B cell (primary cell): Measurements from ENCODE around the gene SYT11. TPM values are rescaled to one million over a fixed set of nuclear protein-coding genes. Genes with fewer than 3 reads are reported as not detected.

Experiments
- ATAC-seq: fragments of 200-7000 bp; cut with Tn5 transposase; one replicate; pipeline ENCODE4 v1.10.0; 2021; ENCODE audit warnings: low read depth, mild to moderate bottlenecking, moderate number of reproducible peaks, moderate library complexity
- CTCF ChIA-PET: fragments of 350-600 bp; sonication (Branson Sonifier 250); formaldehyde crosslinking; loops from one replicate; lab custom pipeline; 2021; ENCODE audit warnings: antibody characterized with exemption, inconsistent platforms; lab: Charles Lee
- POLR2A ChIA-PET: fragments of 350-600 bp; sonication (Branson Sonifier 250); formaldehyde crosslinking; loops from one replicate; lab custom pipeline; 2021; ENCODE audit warnings: antibody characterized with exemption; lab: Charles Lee
- DNase-seq: peaks from one replicate; pipeline ENCODE4 v3.0.0; 2013
- H2AFZ ChIP-seq: 2 replicates; pipeline ENCODE4 v1.6.1; 2012; ENCODE audit warnings: mild to moderate bottlenecking, low read depth, low read length; ENCODE audit not compliant: insufficient read depth, poor library complexity, severe bottlenecking
- H3K27ac ChIP-seq, 2 donors: 1 replicate in 1 of 2; 2 replicates in 1 of 2; pipeline ENCODE4 v1.5.1; 2012 to 2013; ENCODE audit warnings: low read length in 2 of 2, mild to moderate bottlenecking in 2 of 2, moderate library complexity in 1 of 2
- H3K27me3 ChIP-seq, 4 experiments: fragments of 200-600 bp in 1 of 4; sonication (generic) in 1 of 4; replicated peaks in 1 of 4; 1 replicate in 2 of 4; 2 replicates in 2 of 4; pipeline versions ENCODE4 v1.6.1 to v1.7.0; 2013 to 2016; ENCODE audit warnings: low read length in 3 of 4, mild to moderate bottlenecking in 2 of 4, mixed read lengths in 1 of 4, moderate library complexity in 1 of 4; ENCODE audit not compliant: insufficient read depth in 4 of 4, control insufficient read depth in 3 of 4; ENCODE audit errors: control extremely low read depth in 1 of 4
- H3K36me3 ChIP-seq, 2 experiments: replicated peaks in 1 of 2; 1 replicate in 1 of 2; 2 replicates in 1 of 2; pipeline versions ENCODE4 v1.6.1 to v1.7.1; 2013; ENCODE audit warnings: low read length in 1 of 2; ENCODE audit not compliant: insufficient read depth in 2 of 2, control insufficient read depth in 1 of 2; ENCODE audit errors: control extremely low read depth in 1 of 2, extremely low read depth in 1 of 2
- H3K4me1 ChIP-seq, 2 donors: fragments of 200-600 bp in 1 of 2; sonication (generic) in 1 of 2; 1 replicate in 1 of 2; 2 replicates in 1 of 2; pipeline versions ENCODE4 v1.5.1 to v1.6.1; 2013 to 2017; ENCODE audit warnings: low read length in 2 of 2; ENCODE audit not compliant: control insufficient read depth in 2 of 2, insufficient read depth in 2 of 2
- H3K4me2 ChIP-seq: replicated peaks from 2 replicates; pipeline ENCODE3; 2012; ENCODE audit warnings: mild to moderate bottlenecking, low read depth, low read length; ENCODE audit not compliant: poor library complexity, severe bottlenecking
- H3K4me3 ChIP-seq, 5 experiments: fragments of 200-600 bp in 1 of 5; sonication (generic) in 1 of 5; 1 replicate in 3 of 5; 2 replicates in 2 of 5; pipeline versions ENCODE4 v1.5.1 to v1.7.0; 2011 to 2016; ENCODE audit warnings: low read length in 4 of 5, mild to moderate bottlenecking in 4 of 5, low read depth in 2 of 5, control low read depth in 1 of 5, moderate library complexity in 1 of 5; ENCODE audit not compliant: insufficient read depth in 1 of 5; ENCODE audit errors: control extremely low read depth in 1 of 5, extremely low read depth in 1 of 5
- H3K79me2 ChIP-seq: fragments of 200-600 bp; sonication (generic); one replicate; pipeline ENCODE4 v1.6.0; 2016; ENCODE audit warnings: low read length; ENCODE audit not compliant: control insufficient read depth, insufficient read depth
- H3K9ac ChIP-seq: fragments of 200-600 bp; sonication (generic); 2 replicates; pipeline ENCODE4 v1.6.1; 2017; ENCODE audit warnings: mild to moderate bottlenecking, low read length, moderate library complexity
- H3K9me3 ChIP-seq, 3 donors: one replicate each; pipeline versions ENCODE4 v1.6.1 to v1.7.1; 2013; ENCODE audit warnings: low read length in 2 of 3; ENCODE audit not compliant: control insufficient read depth in 2 of 3, insufficient read depth in 1 of 3; ENCODE audit errors: control extremely low read depth in 1 of 3
- H4K20me1 ChIP-seq: 2 replicates; pipeline ENCODE4 v1.6.0; 2012; ENCODE audit warnings: mild to moderate bottlenecking, low read length; ENCODE audit not compliant: insufficient read depth, control insufficient read depth, poor library complexity, severe bottlenecking
- H3K27ac Mint-ChIP-seq: one replicate; pipeline ENCODE4 v1.8.0; 2021; ENCODE audit warnings: mixed read lengths
- H3K27me3 Mint-ChIP-seq: one replicate; pipeline ENCODE4 v1.8.0; 2021; ENCODE audit warnings: mixed read lengths
- H3K4me1 Mint-ChIP-seq: one replicate; pipeline ENCODE4 v1.8.0; 2021; ENCODE audit warnings: mixed read lengths
- H3K4me3 Mint-ChIP-seq: one replicate; pipeline ENCODE4 v1.8.0; 2021; ENCODE audit warnings: mixed read lengths
- H3K9me3 Mint-ChIP-seq: one replicate; pipeline ENCODE4 v1.8.0; 2022; ENCODE audit warnings: mixed read lengths; ENCODE audit not compliant: insufficient read depth
- EZH2 ChIP-seq: IDR thresholded peaks from 2 replicates; pipeline ENCODE4 v1.6.1; 2012; ENCODE audit warnings: borderline replicate concordance, low read depth, mild to moderate bottlenecking, moderate library complexity, low read length; ENCODE audit not compliant: insufficient read depth, poor library complexity, severe bottlenecking
- WGBS: methylation state at CpG from one replicate; pipeline ENCODE4 v1.1.5; 2013; ENCODE audit warnings: missing lambda C conversion rate; ENCODE audit not compliant: insufficient coverage; 5-methylcytosine and 5-hydroxymethylcytosine counted together
- intact Hi-C: fragments of 100-400 bp; cut with micrococcal nuclease; formaldehyde crosslinking; loops from one replicate; pipeline ENCODE4 v1.10.0; 2022
- polyA plus RNA-seq: library from polyadenylated mRNA; depleted of rRNA; stranded (reverse); fragments of >200 nt; gene quantifications from 2 replicates; pipeline ENCODE4 v1.2.3, GENCODE V29; 2012
- total RNA-seq, 2 donors: library from RNA; stranded (reverse); fragments of 120-200 nt in 1 of 2; gene quantifications; 1 replicate in 1 of 2; 2 replicates in 1 of 2; pipeline versions ENCODE4 v1.2.3 to v1.2.4, GENCODE V29; 2013 to 2022
- TF ChIP-seq, protein P1 (sequence below): fragments of 200-600 bp; IDR thresholded peaks from one replicate; pipeline ENCODE4 v1.8.0; 2022; ENCODE audit warnings: antibody characterized with exemption, mild to moderate bottlenecking

Gene SYT11
- total and polyA plus RNA-seq, 2 donors (not counting 1 experiment from before 2014, with no cell fraction given): 1.8 to 6.6 TPM

DNA sequence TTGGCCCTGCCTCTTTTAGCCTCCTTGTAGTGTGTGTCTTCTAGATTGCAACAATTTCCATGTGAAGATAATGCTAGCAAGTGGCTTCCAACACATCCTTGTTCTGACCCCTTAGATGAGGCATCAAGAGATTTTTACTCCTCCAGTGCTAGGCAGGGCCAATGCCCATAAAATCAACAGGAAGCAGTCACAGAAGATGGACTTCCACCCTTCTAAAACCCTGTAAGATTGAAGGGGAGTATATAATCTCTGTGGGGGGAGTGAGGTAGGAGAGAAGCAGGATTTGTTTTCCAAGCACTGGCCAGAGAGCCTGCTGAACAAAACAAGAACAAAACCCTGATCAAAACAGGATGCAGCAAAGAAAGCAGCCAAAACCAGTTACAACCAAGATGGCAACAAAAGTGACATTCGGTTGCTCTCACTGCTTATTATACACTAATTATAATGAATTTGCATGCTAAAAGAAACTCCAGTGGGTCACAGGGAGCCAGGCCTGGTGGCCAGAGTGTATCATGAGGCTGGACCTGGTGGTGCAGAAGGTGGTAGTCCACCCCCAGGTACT, 14.4 kb upstream of the SYT11 start:
- DNase-seq: no peak
- TF ChIP-seq EZH2: no peak
- TF ChIP-seq, protein P1, sequence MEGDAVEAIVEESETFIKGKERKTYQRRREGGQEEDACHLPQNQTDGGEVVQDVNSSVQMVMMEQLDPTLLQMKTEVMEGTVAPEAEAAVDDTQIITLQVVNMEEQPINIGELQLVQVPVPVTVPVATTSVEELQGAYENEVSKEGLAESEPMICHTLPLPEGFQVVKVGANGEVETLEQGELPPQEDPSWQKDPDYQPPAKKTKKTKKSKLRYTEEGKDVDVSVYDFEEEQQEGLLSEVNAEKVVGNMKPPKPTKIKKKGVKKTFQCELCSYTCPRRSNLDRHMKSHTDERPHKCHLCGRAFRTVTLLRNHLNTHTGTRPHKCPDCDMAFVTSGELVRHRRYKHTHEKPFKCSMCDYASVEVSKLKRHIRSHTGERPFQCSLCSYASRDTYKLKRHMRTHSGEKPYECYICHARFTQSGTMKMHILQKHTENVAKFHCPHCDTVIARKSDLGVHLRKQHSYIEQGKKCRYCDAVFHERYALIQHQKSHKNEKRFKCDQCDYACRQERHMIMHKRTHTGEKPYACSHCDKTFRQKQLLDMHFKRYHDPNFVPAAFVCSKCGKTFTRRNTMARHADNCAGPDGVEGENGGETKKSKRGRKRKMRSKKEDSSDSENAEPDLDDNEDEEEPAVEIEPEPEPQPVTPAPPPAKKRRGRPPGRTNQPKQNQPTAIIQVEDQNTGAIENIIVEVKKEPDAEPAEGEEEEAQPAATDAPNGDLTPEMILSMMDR: no peak
- H3K36me3 ChIP-seq: peaks cover 2 to 49% of the 10 kb centered on the region in 2 experiments

DNA sequence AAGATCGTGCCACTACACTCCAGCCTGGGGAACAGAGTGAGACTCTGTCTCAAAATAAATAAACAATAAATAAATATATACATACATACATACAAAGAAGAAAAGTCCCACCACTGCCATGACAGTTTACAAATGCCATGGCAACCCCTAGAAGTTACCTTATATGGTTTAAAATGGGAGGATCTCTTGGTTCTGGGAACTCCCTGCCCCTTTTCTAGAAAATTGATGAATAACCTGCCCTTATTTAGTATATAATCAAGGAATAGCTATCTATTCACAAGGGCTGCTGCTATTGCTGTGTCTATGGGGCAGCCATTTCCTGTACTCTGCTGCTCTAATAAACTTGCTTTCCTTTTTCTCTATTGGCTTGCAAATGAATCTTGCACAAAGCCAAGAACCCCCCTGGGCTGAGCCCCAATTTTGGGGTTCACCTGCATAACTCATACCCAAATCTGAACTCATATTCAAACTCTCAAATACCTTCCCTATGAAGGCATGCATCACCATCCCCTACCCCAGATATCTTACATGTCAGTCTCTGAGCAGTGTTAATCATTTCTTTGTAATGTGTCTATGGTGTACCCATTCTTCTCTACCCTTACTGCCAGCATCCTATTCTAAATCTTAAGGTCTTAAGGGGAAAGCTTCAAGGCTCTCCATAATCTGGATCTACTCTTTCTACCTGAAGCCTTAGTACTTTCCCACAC, 11.4 kb upstream of the SYT11 start:
- WGBS: no CpG with 5 or more reads among the region's 1 CpG
- Mint-ChIP-seq H3K27me3 (no peaks in the 10 kb centered on the region), H3K9me3 (no peaks in the 10 kb centered on the region), H3K4me1 (peaks cover 45% of the 10 kb centered on the region), H3K4me3 (no peak overlapping the region), H3K27ac (no peak overlapping the region)
- CTCF ChIA-PET: no interaction called here
- no peak for TF ChIP-seq EZH2
- TF ChIP-seq, protein P1: no peak
- Histone ChIP-seq H3K4me1 (no peaks in the 10 kb centered on the region), H3K27ac (peak overlapping the region in 1 of 2 donors; percentile 4), H3K4me2 (no peak overlapping the region), H3K9ac (no peak overlapping the region), H3K27me3 (no peaks in the 10 kb centered on the region), H3K36me3 (peaks cover 2 to 59% of the 10 kb centered on the region in 2 experiments), H4K20me1 (peaks cover 70% of the 10 kb centered on the region), H3K4me3 (no peak overlapping the region), H3K79me2 (peaks cover 100% of the 10 kb centered on the region), H2AFZ (no peak overlapping the region), H3K9me3 (no peaks in the 10 kb centered on the region)
- no peak for ATAC-seq
- no peak for DNase-seq
- POLR2A ChIA-PET: no interaction called here
- intact Hi-C loops: no loop called here

More for the DNA sequence above, 14.4 kb upstream of the SYT11 start:
- peak overlapping the region; percentile 11 for H3K27ac Mint-ChIP-seq
- Histone ChIP-seq H2AFZ (no peak overlapping the region), H3K4me1 (no peaks in the 10 kb centered on the region), H3K27ac (no peak overlapping the region), H3K9me3 (no peaks in the 10 kb centered on the region), H3K4me3 (no peak overlapping the region), H4K20me1 (peaks cover 82% of the 10 kb centered on the region), H3K9ac (no peak overlapping the region), H3K27me3 (no peaks in the 10 kb centered on the region), H3K79me2 (peaks cover 100% of the 10 kb centered on the region), H3K4me2 (no peak overlapping the region)
- no CpG with 5 or more reads among the region's 1 CpG for WGBS
- no peak overlapping the region for H3K4me3 Mint-ChIP-seq
- POLR2A ChIA-PET: no interaction called here
- intact Hi-C loops: no loop called here
- no peak for ATAC-seq
- CTCF ChIA-PET: no interaction called here
- no peaks in the 10 kb centered on the region for H3K27me3 Mint-ChIP-seq
- H3K9me3 Mint-ChIP-seq: no peaks in the 10 kb centered on the region
- H3K4me1 Mint-ChIP-seq: peaks cover 39% of the 10 kb centered on the region
